NCI-H526 (cell line): ENCODE data around the gene MINDY4B.

Experiments
- DNase-seq, 2 experiments: peaks; one replicate each; lab custom pipeline; 2025; lab: John Stamatoyannopoulos, UW

Gene MINDY4B

DNA sequence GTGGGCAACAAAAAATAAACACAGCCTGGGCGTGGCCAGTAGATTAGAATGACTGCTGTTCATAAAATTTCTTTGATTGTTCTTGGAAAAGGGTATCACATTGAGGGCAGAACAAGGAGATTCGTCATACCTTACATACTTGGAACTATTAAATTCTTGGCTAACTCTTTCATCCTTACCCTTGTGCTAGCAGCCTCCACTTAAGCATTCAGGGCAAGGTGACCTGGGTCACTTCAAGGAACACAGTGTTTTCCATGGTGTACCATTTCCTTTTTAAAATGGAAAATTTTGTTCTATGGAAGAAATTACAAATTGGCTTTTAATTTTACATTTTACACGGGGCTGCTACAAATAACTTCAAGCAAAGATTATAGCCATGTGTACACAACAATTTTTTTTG lies 60.8 kb downstream of the MINDY4B start:
- DNase-seq = no peak

DNA sequence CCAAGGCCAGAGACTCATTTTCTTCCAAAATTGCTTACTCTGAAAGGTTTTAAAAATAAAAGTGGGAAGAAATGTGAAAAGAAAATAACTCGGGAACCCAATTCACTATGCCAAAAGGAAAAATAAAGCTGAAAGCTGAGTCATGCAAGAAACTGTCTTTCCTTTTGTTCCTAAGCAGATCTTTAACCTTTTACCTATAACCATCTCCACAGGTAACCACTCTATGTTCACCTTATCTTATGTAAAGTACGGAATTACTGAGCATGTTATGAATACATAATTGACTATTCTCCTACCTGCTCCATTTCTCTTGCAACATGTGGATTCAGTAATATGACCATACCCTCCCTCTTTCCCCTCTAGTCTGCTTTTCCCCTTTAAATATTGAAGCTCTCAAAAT lies 62.0 kb downstream of the MINDY4B start:
- DNase-seq = no peak

DNA sequence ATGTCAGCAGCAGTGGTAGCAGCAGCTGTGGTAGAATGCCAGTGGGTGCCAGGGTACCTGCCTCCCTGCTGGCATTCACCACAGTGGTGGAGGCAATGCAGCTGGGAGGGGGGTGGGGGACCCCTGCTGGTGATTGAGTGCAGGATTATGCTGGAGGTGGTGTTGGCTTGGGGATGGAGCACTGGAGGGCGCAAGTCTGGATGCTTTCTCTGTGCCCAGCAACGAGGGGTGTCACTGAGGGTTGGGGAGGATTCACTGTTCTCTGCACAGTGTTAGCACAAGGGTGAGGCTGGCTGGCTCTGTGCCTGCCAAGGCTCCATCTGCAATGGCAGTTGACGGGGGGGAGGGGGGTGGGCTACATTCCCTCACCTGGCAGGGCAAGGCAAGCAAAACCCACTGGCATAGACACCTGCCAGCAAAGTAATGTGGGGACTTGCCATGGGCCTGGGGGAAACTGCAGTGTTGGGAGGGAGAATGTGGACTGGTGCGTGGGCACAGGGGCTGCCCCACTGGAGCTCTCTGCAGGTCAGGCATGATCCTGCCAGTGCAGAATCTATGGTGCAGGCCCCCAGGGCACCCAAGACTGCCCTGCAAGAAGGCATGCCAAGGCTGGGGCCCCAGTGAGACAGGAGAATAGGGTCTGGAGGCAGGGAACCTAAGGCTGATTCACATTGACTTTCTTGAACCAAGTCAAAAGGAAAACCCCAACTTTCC lies 64.3 kb downstream of the MINDY4B start:
- no peak for DNase-seq

DNA sequence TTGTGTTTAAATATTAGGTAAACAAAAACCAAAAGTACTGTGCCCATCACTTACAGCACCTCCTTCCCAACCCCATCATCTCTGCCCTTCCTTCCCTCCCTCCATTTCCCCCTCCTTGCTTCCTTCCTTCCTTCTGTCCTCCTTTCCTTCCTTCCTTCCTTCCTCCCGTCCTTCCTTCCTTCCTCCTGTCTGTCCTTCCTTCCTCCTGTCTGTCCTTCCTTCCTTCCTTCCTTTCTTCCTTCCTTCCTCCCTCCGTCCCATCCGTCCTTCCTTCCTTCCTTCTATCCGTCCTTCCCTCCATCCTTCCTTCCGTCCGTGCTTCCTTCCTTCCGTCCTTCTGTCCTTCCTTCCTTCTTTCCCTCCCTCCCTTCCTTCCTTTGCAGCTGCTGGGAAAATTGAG lies 74.5 kb downstream of the MINDY4B start:
- no peak for DNase-seq

DNA sequence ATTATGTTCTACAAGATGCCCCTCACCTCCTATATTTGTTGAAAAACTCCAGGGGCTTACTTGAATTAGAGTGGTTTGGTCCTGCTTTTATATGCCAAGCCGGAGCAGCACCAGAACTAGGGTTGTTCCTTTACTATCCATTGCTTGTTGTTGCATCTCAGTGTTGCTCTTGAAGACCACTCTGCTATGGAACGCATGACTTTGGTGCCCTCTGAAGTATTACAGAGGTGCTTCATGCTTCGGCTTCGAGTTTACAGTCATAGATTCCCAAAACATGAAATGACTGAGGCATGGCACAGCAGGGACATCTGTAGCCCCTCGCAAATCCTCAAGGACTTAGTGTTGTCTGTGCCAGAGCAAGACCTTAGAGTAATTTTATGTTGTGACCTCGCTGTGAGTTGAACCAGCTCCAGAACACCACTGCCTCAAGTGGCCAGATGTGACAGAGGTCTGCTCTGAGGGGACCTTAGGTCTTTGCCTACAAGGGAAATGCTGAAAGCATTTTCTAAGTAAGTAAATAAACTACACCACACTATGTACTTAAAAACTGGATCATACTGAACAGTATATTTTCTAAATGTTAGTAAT lies 75.1 kb downstream of the MINDY4B start:
- peak in 1 of 2 experiments; percentile 62 for DNase-seq

DNA sequence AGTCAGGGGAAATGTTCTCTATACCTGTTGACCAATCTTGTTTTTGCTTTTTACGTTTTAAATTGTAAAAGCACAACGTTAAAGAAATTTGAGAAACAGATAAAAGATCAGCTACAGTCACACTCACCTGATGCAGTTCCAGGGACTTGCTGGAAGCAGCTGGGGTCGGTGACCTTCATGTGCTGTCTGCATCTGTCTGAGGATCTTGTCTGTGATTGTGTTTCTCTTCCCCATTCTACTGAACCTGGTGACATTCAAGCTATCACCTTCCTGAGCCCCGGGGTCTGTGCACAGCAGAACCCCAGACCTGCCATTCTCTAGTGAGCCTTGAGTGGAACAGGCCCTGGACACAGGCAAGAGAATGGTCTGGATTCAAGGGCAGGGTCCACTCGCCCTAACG lies 75.8 kb downstream of the MINDY4B start:
- DNase-seq = no peak

DNA sequence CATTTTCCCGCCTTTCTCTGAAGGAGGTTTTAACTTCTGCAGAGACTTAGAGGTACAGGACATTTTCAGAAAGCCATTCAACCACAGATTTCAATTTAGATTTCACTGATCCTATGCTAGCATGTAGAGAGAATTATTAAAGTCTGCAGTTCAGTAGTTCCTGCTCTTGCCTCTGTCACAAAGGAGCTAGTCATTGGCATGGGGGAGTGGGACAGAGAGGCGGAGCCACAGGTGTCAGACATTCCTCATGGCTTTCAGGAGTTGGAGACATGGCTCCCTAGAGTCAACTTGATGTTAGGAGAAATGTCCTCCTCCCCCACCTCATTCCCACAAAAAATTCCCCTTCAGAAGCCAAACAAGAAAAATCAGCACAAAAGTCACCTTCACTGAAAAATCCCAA lies 76.2 kb downstream of the MINDY4B start:
- DNase-seq = no peak

DNA sequence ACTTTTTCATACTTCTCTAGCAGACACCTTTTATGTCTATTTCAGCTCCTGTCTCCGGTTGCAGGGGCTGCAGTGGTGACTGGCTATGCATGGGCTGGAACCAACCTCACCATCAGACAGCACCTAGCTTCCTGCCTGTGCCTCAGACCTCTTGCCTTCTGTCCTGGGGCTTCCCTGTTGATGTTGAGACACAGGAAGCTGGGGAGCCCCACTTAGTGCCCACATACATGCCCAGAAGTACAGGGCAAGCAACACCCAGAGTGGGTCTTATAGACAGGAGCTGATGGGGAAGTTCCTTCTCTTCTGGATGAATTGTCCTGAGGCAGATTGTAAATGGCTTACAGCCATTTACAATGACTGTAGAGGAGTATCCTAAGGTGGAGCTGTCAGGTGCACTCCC lies 77.0 kb downstream of the MINDY4B start:
- DNase-seq = no peak

DNA sequence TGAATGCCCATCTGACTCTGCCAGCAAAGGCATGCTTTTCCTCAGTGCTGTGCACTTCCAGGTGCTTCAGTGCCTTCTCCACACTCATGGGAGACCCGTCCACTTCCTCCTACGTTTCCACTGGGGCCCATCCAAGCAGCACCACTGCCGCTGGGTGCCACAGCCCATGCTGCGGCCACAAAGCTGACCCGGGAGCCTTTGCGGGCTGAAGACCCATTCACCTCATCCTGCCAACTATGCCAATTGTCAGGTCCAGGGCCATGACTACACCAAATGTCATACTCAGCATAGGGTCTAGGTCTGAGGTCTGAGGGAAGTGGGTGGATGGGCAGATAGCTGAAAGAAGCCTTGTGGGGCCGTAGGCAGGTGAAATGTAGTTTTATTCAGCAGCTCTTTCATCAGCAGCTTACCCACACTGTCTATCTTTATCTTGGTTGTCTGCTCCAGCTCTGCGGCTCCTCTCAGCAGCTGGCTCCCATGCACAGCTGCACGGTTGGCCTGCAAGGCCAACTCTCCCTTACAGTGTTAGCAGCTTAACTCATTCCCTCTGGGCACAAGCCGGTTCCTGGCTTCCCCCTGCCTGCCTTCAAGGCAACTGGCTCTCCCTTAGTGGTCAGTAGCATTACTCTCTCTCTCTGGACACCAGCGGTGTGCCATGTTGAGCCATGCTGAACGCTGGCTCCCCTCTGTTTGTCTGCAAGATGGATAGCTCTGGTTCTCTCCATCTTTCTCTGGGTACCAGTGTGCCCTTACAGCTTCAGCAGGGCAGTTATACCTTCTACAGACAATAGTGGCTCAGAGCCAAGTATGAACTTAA lies 78.6 kb downstream of the MINDY4B start:
- no peak for DNase-seq

DNA sequence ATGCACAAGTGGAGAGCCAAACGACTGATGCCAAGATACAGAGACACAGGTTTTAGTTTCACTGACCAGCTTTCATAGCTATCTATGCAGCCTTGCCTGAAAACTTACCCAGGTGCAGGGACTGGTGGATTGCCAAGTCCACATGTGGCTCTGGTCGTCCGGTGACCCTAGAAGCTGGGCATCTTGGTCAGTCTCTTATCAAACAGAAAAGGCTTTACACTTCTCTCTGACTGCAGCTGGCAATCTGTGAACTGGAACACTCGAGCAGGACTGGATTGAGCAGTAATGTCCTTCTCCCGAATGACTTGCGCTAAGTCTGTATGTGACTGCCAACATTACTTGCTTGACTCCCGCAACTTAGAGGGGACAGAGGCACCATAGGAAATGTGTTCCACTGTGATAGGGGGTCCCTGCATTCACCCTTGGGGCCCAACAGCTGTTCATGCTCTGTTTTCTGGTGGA lies 79.3 kb downstream of the MINDY4B start:
- DNase-seq = no peak

DNA sequence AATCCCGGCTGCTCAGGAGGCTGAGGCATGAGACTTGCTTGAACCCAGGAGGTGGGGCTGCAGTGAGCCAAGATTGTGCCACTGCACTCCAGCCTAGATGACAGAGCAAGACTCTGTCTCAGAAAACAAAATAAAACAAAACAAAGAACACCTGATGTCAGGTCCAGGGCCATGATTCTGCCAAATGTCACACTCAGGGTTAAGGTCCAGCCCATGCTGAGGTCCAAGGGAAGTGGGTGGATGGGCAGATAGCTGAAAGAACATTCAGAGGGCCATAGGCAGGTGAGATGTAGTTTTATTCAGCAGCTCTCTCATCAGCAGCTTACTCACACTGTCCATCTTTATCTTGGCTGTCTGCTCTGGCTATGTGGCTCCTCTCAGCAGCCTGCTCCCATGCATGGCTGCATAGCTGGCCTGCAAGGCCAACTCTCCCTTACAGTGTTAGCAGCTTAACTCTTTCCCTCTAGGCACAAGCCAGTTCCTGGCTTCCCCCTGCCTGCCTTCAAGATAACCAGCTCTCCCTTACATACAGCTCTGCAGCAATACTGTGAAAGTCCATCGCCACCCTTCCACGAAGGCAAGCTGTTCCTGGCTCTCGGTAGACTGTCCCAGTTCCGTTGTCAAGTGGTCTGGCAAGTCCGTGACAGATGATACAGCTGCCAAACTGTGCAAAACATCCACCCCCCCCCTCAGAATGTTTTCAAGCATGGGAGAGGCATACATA lies 79.9 kb downstream of the MINDY4B start:
- DNase-seq = no peak

DNA sequence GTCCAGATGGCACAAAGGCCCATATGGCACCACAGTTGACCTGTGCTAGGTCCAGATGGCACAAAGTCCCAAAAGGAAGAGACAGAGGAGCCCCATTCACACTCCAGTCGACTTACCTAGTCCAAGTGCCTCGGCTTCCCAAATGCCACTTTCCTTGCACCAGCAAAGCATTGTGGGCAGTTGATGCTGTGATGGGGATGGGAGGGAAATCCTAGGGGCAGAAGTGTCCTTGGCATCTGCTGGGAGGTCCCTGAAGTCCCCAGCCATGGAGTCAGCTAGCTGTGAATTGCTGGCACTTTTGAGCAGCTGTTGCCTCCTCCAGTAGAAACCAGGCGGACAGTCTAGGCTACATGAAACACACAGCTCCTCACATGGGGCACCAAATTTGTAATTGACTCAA lies 82.0 kb downstream of the MINDY4B start:
- no peak for DNase-seq

DNA sequence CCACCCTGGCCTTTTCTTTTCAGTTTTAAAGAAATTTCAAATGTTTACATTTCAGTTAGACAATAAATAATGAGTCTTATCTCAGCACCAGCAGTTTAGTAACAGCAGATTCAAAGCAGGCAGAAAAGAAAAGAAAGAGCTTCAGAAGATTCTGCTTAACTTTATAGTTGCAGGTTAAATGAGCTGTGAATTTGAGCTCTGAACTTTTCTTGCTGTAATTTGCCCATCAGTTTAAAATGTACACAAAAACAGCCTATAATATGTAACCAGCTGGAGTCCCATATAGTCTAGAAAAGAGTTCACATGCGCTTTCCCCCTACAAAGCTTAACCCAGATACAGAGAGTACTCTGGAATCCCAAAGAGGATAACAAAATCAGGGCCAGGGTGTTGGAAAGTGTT lies 82.6 kb downstream of the MINDY4B start:
- DNase-seq = no peak
